Measurements from ENCODE around the gene PXMP4.

PXMP4 gene

GRCh38 chr20:33684533-33685327 is 35.4 kb downstream of the PXMP4 start:
- DNase-seq (ENCODE audit: low read depth): no peak
- no peak for TF ChIP-seq CTCF (conservative IDR thresholded peaks at IDR 0.05; ENCODE audit: low read depth, low read length)
- H3K4me3 ChIP-seq (ENCODE audit: low read depth, low read length): no peak overlapping the region

- no peak for TF ChIP-seq CTCF (conservative IDR thresholded peaks at IDR 0.05; ENCODE audit: low read depth, low read length)
- no peak overlapping the region for H3K4me3 ChIP-seq (ENCODE audit: low read depth, low read length)
- no peak for DNase-seq (ENCODE audit: low read depth)
Observed at GRCh38 chr20:33681728-33682353, 38.3 kb downstream of the PXMP4 start.

- H3K4me3 ChIP-seq (ENCODE audit: low read depth, low read length): no peak overlapping the region
- no peak for TF ChIP-seq CTCF (conservative IDR thresholded peaks at IDR 0.05; ENCODE audit: low read depth, low read length)
- no peak for DNase-seq (ENCODE audit: low read depth)
Observed at GRCh38 chr20:33681288-33681687, 38.8 kb downstream of the PXMP4 start.

GRCh38 chr20:33680686-33681085 is 39.4 kb downstream of the PXMP4 start:
- no peak for TF ChIP-seq CTCF (conservative IDR thresholded peaks at IDR 0.05; ENCODE audit: low read depth, low read length)
- no peak for DNase-seq (ENCODE audit: low read depth)
- H3K4me3 ChIP-seq (ENCODE audit: low read depth, low read length): no peak overlapping the region

GRCh38 chr20:33679758-33680485 is 40.2 kb downstream of the PXMP4 start:
- no peak for TF ChIP-seq CTCF (conservative IDR thresholded peaks at IDR 0.05; ENCODE audit: low read depth, low read length)
- DNase-seq (ENCODE audit: low read depth): no peak
- no peak overlapping the region for H3K4me3 ChIP-seq (ENCODE audit: low read depth, low read length)

GRCh38 chr20:33677991-33678702 is 42.0 kb downstream of the PXMP4 start:
- TF ChIP-seq CTCF (conservative IDR thresholded peaks at IDR 0.05; ENCODE audit: low read depth, low read length): no peak
- H3K4me3 ChIP-seq (ENCODE audit: low read depth, low read length): no peak overlapping the region
- DNase-seq (ENCODE audit: low read depth): no peak

All from choroid plexus epithelial cell (primary cell).